PC-3 (cell line): ENCODE measurements around the gene YAE1.

ENCODE experiments used
- EZH2 ChIP-seq: fragments of 300-600 bp; sonication (generic); IDR thresholded peaks from one replicate; pipeline ENCODE4 v1.6.1; 2017; ENCODE audit warnings: antibody characterized with exemption, mild to moderate bottlenecking, low read length; ENCODE audit not compliant: unreplicated experiment
- EZH2phosphoT487 ChIP-seq: fragments of 300-600 bp; sonication (generic); IDR thresholded peaks from 2 replicates; pipeline ENCODE4 v1.6.1; 2018; ENCODE audit warnings: mild to moderate bottlenecking, antibody characterized with exemption, low read length, borderline replicate concordance
- TF ChIP-seq, protein P1 (sequence below): fragments of 300-600 bp; sonication (generic); conservative IDR thresholded peaks from 2 replicates; pipeline ENCODE4 v1.5.1; 2017; ENCODE audit warnings: antibody characterized with exemption, low read depth, mild to moderate bottlenecking, low read length

DNA sequence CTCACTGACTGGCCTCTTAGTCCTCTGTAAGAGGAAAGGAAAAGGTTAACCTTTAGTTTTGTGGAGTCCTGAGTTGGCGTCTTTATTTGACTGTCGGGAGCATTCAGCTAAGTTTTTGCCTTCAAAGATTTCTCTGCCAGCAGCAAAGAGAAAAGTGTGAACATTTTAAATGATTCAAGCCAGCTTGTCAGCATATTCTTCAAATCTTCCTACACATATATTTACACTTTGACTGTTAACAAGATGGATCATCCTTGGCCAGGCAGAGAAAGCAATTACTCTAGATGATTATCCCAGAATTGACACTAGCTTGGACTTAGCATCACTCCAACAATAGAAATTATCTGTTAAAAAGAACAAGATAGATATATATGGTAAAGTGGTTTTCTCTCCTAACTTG lies 15.8 kb upstream of the YAE1 start:
- TF ChIP-seq, protein P1, sequence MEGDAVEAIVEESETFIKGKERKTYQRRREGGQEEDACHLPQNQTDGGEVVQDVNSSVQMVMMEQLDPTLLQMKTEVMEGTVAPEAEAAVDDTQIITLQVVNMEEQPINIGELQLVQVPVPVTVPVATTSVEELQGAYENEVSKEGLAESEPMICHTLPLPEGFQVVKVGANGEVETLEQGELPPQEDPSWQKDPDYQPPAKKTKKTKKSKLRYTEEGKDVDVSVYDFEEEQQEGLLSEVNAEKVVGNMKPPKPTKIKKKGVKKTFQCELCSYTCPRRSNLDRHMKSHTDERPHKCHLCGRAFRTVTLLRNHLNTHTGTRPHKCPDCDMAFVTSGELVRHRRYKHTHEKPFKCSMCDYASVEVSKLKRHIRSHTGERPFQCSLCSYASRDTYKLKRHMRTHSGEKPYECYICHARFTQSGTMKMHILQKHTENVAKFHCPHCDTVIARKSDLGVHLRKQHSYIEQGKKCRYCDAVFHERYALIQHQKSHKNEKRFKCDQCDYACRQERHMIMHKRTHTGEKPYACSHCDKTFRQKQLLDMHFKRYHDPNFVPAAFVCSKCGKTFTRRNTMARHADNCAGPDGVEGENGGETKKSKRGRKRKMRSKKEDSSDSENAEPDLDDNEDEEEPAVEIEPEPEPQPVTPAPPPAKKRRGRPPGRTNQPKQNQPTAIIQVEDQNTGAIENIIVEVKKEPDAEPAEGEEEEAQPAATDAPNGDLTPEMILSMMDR: no peak
- TF ChIP-seq EZH2 (no peak), EZH2phosphoT487 (no peak)
